K562 (cell line): Measurements from ENCODE around the gene KIF14. TPM values are rescaled to one million over a fixed set of nuclear protein-coding genes. Genes with fewer than 3 reads are reported as not detected.

ENCODE experiments used
- BRCA1 ChIP-seq, 2 experiments: fragments of 450-650 bp in 1 of 2; sonication (generic) in 1 of 2; formaldehyde crosslinking in 1 of 2; IDR thresholded peaks; 2 replicates each; pipeline versions ENCODE4 v1.5.0 to v1.6.1; 2017 to 2020; ENCODE audit warnings: mild to moderate bottlenecking in 1 of 2, missing genetic modification reagents in 1 of 2
- DPF2 ChIP-seq: fragments of 450-650 bp; IDR thresholded peaks from 2 replicates; pipeline ENCODE4 v1.6.1; 2016
- MTF1 ChIP-seq: fragments of 250-450 bp; sonication (Bioruptor Pico); IDR thresholded peaks from 2 replicates; pipeline ENCODE4 v1.9.0; 2021; ENCODE audit warnings: moderate library complexity, mild to moderate bottlenecking, inconsistent platforms, borderline replicate concordance
- MYNN ChIP-seq, 2 experiments: sonication (generic); formaldehyde crosslinking in 1 of 2; IDR thresholded peaks; 2 replicates each; pipeline versions ENCODE4 v1.5.0 to v1.6.1; 2016 to 2020; ENCODE audit warnings: antibody characterized with exemption in 1 of 2, missing genetic modification reagents in 1 of 2
- NFRKB ChIP-seq: fragments of 450-650 bp; IDR thresholded peaks from 2 replicates; pipeline ENCODE4 v1.6.1; 2016; ENCODE audit warnings: low read depth
- NFYB ChIP-seq: IDR thresholded peaks from 2 replicates; pipeline ENCODE4 v1.6.1; 2011; ENCODE audit warnings: mild to moderate bottlenecking, moderate library complexity; ENCODE audit not compliant: insufficient read length; ENCODE audit errors: extremely low read depth
- PRMT5 ChIP-seq: sonication (generic); formaldehyde crosslinking; IDR thresholded peaks from 2 replicates; pipeline ENCODE4 v1.5.0; 2020; ENCODE audit warnings: missing genetic modification reagents
- PTRF ChIP-seq: fragments of 450-650 bp; IDR thresholded peaks from 2 replicates; pipeline ENCODE4 v1.6.1; 2016; ENCODE audit warnings: mild to moderate bottlenecking, missing genetic modification characterization, missing compliant biosample characterization
- SMARCA4 ChIP-seq: fragments of 450-650 bp; IDR thresholded peaks from 2 replicates; pipeline ENCODE4 v1.6.1; 2016
- TBP ChIP-seq: optimal IDR thresholded peaks from 2 replicates; pipeline ENCODE3; 2011; ENCODE audit warnings: low read depth, low read length, improper control_type of control experiment
- TGIF2 ChIP-seq: sonication (generic); formaldehyde crosslinking; IDR thresholded peaks from 2 replicates; pipeline ENCODE4 v1.8.1; 2022; ENCODE audit warnings: mild to moderate bottlenecking, missing genetic modification reagents, moderate library complexity
- polyA plus RNA-seq, 8 experiments: library from polyadenylated mRNA; depleted of rRNA in 4 of 8; stranded (reverse) in 5 of 8; unstranded in 3 of 8; fragments of >200 nt; fragmentation: Nextera tagmentation in 2 of 8; fragmentation: Illumina TruSeq in 1 of 8; extraction: Ambion mirVana in 2 of 8; extraction: Trizol in 1 of 8; gene quantifications; 2 replicates each; pipeline versions ENCODE4 v1.2.1 to v1.2.3, GENCODE V29; 2011 to 2014; ENCODE audit warnings: inconsistent platforms in 1 of 8, missing spikeins in 1 of 8
- total RNA-seq, 7 experiments: library from RNA; depleted of rRNA in 6 of 7; stranded (reverse); fragments of >200 nt in 6 of 7; fragmentation: Illumina TruSeq in 2 of 7; extraction: Trizol in 2 of 7; gene quantifications; 2 replicates each; pipeline versions ENCODE4 v1.2.1 to v1.2.3, GENCODE V29; 2011 to 2021; ENCODE audit warnings: low replicate concordance in 1 of 7
- TF ChIP-seq, protein P1 (sequence below): sonication (generic); formaldehyde crosslinking; IDR thresholded peaks from 2 replicates; pipeline ENCODE4 v1.8.0; 2023; ENCODE audit warnings: missing genetic modification reagents, mild to moderate bottlenecking, borderline replicate concordance
- TF ChIP-seq, protein P2 (sequence below), 2 experiments: fragments of 200-800 bp in 1 of 2; sonication (Bioruptor generic) in 1 of 2; sonication (generic) in 1 of 2; formaldehyde crosslinking in 1 of 2; IDR thresholded peaks in 1 of 2; conservative IDR thresholded peaks in 1 of 2; 2 replicates each; pipeline versions ENCODE4 v1.5.0 to v1.6.1; 2016 to 2020; ENCODE audit warnings: missing compliant biosample characterization in 1 of 2, missing genetic modification characterization in 1 of 2, missing genetic modification reagents in 1 of 2
- TF ChIP-seq, protein P3 (sequence below): fragments of 450-650 bp; IDR thresholded peaks from 2 replicates; pipeline ENCODE4 v1.7.0; 2016; ENCODE audit warnings: borderline replicate concordance
- TF ChIP-seq, protein P4 (sequence below): fragments of 250-450 bp; sonication (Bioruptor Pico); IDR thresholded peaks from 2 replicates; pipeline ENCODE4 v1.4.0; 2020

KIF14 gene
- total and polyA plus RNA-seq, 9 of the 15 experiments (the other 6 are each of a cell fraction or from before 2014, with no cell fraction given) = 11.5 to 47.4 (median 29.0) TPM

DNA sequence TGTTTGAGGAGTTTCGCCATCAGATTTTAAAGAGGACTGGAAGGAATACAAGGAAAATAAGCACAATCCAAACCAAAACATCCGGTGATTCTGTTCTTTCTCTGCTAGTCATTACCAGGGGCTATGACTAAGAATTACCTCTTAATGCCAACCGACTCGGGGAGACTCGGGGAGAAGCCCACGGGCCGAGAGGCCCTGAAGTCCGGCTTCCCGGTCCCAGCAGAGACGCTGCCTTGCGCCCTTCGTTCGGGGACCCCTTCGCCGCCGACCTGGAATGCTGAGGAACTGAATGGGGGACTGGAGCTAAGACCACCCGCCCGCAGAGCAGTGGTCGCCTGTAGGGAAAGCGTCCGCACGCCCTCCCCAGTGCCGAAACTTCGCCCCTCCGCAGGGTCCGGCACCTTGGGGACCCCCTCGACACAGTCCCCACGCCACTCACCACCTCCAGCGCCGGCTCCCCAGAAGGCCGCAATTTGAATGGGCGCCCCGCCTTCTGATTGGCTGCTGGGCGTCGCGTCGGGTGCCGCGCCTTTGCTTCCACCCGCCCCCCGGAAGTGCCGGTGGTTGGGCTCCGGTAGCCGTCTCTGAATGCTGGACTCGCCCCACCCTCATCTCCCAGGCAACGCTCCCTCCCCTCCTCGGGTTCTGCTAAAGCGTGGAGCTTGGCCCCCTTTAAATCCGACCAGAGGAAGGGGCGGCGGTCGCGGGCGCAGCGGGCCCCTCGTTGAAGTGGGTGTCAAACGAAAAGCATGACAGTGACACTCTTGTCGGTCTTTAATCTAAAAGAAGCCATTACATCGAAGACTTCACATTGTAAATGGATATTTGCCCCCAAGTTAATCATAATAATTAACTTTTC lies at the start of gene KIF14 (continued):
- TF ChIP-seq, protein P1, sequence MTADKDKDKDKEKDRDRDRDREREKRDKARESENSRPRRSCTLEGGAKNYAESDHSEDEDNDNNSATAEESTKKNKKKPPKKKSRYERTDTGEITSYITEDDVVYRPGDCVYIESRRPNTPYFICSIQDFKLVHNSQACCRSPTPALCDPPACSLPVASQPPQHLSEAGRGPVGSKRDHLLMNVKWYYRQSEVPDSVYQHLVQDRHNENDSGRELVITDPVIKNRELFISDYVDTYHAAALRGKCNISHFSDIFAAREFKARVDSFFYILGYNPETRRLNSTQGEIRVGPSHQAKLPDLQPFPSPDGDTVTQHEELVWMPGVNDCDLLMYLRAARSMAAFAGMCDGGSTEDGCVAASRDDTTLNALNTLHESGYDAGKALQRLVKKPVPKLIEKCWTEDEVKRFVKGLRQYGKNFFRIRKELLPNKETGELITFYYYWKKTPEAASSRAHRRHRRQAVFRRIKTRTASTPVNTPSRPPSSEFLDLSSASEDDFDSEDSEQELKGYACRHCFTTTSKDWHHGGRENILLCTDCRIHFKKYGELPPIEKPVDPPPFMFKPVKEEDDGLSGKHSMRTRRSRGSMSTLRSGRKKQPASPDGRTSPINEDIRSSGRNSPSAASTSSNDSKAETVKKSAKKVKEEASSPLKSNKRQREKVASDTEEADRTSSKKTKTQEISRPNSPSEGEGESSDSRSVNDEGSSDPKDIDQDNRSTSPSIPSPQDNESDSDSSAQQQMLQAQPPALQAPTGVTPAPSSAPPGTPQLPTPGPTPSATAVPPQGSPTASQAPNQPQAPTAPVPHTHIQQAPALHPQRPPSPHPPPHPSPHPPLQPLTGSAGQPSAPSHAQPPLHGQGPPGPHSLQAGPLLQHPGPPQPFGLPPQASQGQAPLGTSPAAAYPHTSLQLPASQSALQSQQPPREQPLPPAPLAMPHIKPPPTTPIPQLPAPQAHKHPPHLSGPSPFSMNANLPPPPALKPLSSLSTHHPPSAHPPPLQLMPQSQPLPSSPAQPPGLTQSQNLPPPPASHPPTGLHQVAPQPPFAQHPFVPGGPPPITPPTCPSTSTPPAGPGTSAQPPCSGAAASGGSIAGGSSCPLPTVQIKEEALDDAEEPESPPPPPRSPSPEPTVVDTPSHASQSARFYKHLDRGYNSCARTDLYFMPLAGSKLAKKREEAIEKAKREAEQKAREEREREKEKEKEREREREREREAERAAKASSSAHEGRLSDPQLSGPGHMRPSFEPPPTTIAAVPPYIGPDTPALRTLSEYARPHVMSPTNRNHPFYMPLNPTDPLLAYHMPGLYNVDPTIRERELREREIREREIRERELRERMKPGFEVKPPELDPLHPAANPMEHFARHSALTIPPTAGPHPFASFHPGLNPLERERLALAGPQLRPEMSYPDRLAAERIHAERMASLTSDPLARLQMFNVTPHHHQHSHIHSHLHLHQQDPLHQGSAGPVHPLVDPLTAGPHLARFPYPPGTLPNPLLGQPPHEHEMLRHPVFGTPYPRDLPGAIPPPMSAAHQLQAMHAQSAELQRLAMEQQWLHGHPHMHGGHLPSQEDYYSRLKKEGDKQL (CRISPR knock-in tag) = peak; percentile 83; the same call in 1 of the 2 replicates
- TF ChIP-seq NFRKB = peak; percentile 78; the same call in 1 of the 2 replicates
- TF ChIP-seq, protein P2, sequence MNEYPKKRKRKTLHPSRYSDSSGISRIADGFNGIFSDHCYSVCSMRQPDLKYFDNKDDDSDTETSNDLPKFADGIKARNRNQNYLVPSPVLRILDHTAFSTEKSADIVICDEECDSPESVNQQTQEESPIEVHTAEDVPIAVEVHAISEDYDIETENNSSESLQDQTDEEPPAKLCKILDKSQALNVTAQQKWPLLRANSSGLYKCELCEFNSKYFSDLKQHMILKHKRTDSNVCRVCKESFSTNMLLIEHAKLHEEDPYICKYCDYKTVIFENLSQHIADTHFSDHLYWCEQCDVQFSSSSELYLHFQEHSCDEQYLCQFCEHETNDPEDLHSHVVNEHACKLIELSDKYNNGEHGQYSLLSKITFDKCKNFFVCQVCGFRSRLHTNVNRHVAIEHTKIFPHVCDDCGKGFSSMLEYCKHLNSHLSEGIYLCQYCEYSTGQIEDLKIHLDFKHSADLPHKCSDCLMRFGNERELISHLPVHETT (CRISPR knock-in tag; conservative IDR thresholded peaks at IDR 0.05 in 1 of 2, IDR thresholded peaks at IDR 0.05 in 1 of 2) = peak in 1 of 2 experiments; percentile 65; a peak in 1 of 4 replicates
- TF ChIP-seq, protein P3, sequence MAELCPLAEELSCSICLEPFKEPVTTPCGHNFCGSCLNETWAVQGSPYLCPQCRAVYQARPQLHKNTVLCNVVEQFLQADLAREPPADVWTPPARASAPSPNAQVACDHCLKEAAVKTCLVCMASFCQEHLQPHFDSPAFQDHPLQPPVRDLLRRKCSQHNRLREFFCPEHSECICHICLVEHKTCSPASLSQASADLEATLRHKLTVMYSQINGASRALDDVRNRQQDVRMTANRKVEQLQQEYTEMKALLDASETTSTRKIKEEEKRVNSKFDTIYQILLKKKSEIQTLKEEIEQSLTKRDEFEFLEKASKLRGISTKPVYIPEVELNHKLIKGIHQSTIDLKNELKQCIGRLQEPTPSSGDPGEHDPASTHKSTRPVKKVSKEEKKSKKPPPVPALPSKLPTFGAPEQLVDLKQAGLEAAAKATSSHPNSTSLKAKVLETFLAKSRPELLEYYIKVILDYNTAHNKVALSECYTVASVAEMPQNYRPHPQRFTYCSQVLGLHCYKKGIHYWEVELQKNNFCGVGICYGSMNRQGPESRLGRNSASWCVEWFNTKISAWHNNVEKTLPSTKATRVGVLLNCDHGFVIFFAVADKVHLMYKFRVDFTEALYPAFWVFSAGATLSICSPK = 0 out of 2 replicates have a peak, but pooled peaks have one; percentile 74
- TF ChIP-seq TGIF2 (CRISPR knock-in tag) = peak; percentile 85
- TF ChIP-seq PTRF = no peak
- TF ChIP-seq NFYB = peak; percentile 98
- TF ChIP-seq, protein P4, sequence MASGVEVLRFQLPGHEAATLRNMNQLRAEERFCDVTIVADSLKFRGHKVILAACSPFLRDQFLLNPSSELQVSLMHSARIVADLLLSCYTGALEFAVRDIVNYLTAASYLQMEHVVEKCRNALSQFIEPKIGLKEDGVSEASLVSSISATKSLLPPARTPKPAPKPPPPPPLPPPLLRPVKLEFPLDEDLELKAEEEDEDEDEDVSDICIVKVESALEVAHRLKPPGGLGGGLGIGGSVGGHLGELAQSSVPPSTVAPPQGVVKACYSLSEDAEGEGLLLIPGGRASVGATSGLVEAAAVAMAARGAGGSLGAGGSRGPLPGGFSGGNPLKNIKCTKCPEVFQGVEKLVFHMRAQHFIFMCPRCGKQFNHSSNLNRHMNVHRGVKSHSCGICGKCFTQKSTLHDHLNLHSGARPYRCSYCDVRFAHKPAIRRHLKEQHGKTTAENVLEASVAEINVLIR (CRISPR knock-in tag) = peak; percentile 77
- 0 out of 2 replicates have a peak, but pooled peaks have one; percentile 73 for TF ChIP-seq PRMT5 (CRISPR knock-in tag)
- TF ChIP-seq SMARCA4 = peak; percentile 26; the same call in 1 of the 2 replicates
- TF ChIP-seq DPF2 = peak; percentile 22; the same call in 1 of the 2 replicates
- TF ChIP-seq MTF1 (CRISPR knock-in tag) = no peak
- peak; percentile 76 for TF ChIP-seq TBP
- TF ChIP-seq BRCA1 (IDR thresholded peaks at IDR 0.05) = no peak
- TF ChIP-seq BRCA1 (CRISPR knock-in tag; IDR thresholded peaks at IDR 0.05) = no peak
- TF ChIP-seq MYNN (IDR thresholded peaks at IDR 0.05) = peak; percentile 71; the same call in 1 of the 2 replicates
- TF ChIP-seq MYNN (CRISPR knock-in tag; IDR thresholded peaks at IDR 0.05) = no peak
